ENCODE data around the gene SNAP29.

DNA sequence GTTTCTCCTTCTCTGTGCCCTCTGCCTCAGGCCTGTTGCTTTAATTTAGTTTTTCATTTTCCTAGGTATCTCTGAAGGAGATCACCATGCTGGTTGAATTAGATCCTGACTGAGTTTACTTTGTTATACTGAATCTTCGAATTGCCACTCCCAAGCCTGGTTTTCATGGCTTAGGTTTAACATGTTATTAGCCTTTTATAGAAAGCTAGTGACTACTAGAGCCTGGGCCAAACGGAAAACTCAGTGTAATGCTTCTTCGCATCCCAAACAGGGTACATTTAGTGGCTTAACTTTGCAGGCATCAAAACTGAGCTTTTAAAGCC, 62.0 kb downstream of the SNAP29 start:
- TF ChIP-seq, protein P1, sequence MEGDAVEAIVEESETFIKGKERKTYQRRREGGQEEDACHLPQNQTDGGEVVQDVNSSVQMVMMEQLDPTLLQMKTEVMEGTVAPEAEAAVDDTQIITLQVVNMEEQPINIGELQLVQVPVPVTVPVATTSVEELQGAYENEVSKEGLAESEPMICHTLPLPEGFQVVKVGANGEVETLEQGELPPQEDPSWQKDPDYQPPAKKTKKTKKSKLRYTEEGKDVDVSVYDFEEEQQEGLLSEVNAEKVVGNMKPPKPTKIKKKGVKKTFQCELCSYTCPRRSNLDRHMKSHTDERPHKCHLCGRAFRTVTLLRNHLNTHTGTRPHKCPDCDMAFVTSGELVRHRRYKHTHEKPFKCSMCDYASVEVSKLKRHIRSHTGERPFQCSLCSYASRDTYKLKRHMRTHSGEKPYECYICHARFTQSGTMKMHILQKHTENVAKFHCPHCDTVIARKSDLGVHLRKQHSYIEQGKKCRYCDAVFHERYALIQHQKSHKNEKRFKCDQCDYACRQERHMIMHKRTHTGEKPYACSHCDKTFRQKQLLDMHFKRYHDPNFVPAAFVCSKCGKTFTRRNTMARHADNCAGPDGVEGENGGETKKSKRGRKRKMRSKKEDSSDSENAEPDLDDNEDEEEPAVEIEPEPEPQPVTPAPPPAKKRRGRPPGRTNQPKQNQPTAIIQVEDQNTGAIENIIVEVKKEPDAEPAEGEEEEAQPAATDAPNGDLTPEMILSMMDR (IDR thresholded peaks at IDR 0.05; ENCODE audit: low read length), result no peak
- TF ChIP-seq EZH2 (optimal IDR thresholded peaks at IDR 0.05; ENCODE audit: low read depth, low read length), result no peak

All from MM.1S (cell line).